HepG2 (cell line): Measurements from ENCODE around the gene WWC1. TPM values are rescaled to one million over a fixed set of nuclear protein-coding genes. Genes with fewer than 3 reads are reported as not detected.
A peak's percentile ranks its signal among the peaks of the same experiment; 100 is the strongest.

ENCODE experiments used
- ATAC-seq: fragments of 200-7000 bp; cut with Tn5 transposase; 3 replicates; pipeline ENCODE4 v1.9.1; 2020; ENCODE audit warnings: mild to moderate bottlenecking, moderate library complexity
- BruUV-seq: library from RNA; stranded (reverse); fragments of 400-500 nt; replicated peaks from 2 replicates; lab custom pipeline; 2021; lab: Mats Ljungman, UMichigan
- CTCF ChIA-PET: fragments of 300-600 bp; formaldehyde crosslinking; extraction: SDS; loops from one replicate; lab custom pipeline; 2021; ENCODE audit warnings: low total read pairs, inconsistent platforms, low intra/inter-chr PET ratio; lab: Yijun Ruan, JAX
- POLR2A ChIA-PET: fragments of 350-600 bp; sonication (Branson Sonifier 250); formaldehyde crosslinking; loops from one replicate; lab custom pipeline; 2020; ENCODE audit warnings: antibody characterized with exemption, inconsistent platforms; lab: Yijun Ruan, JAX
- DNase-seq: peaks from one replicate; pipeline ENCODE4 v3.0.0-alpha.2; 2015; ENCODE audit warnings: low spot score
- FAIRE-seq: peaks from 3 replicates; lab custom pipeline; 2011; peaks lifted over from hg19 to GRCh38; lab: Jason Lieb, UNC
- H2AFZ ChIP-seq: one replicate; pipeline ENCODE4 v1.6.1; 2011; ENCODE audit warnings: low read length, inconsistent platforms
- H3K27ac ChIP-seq: fragments of 300-600 bp; 3 replicates; pipeline ENCODE4 v1.8.0; 2011; ENCODE audit warnings: mixed run types, mild to moderate bottlenecking, mixed read lengths, low read length, inconsistent platforms; ENCODE audit not compliant: insufficient read depth; ENCODE audit errors: extremely low read length
- H3K27me3 ChIP-seq, 2 experiments: fragments of 200-600 bp in 1 of 2; 2 replicates in 1 of 2; 3 replicates in 1 of 2; pipeline versions ENCODE4 v1.6.0 to v1.8.0; 2011; ENCODE audit warnings: low read length in 2 of 2, mild to moderate bottlenecking in 2 of 2, moderate library complexity in 2 of 2, inconsistent platforms in 1 of 2; ENCODE audit not compliant: insufficient read depth in 2 of 2, control insufficient read depth in 1 of 2
- H3K36me3 ChIP-seq, 2 experiments: fragments of 200-600 bp in 1 of 2; replicated peaks in 1 of 2; 2 replicates in 1 of 2; 3 replicates in 1 of 2; pipeline versions ENCODE4 v1.5.1 to v1.8.0; 2011; ENCODE audit warnings: low read length in 2 of 2, inconsistent platforms in 1 of 2; ENCODE audit not compliant: insufficient read depth in 2 of 2, control insufficient read depth in 1 of 2
- H3K4me1 ChIP-seq: 2 replicates; pipeline ENCODE4 v1.5.1; 2012; ENCODE audit warnings: low read length, inconsistent platforms; ENCODE audit not compliant: insufficient read depth
- H3K4me2 ChIP-seq: 2 replicates; pipeline ENCODE4 v1.6.0; 2011; ENCODE audit warnings: low read depth, low read length, inconsistent platforms
- H3K4me3 ChIP-seq, 3 experiments: fragments of 200-600 bp in 1 of 3; sonication (generic), shearing (Covaris generic) in 1 of 3; replicated peaks in 1 of 3; 2 replicates each; pipeline ENCODE4 v1.5.1; 2011 to 2016; ENCODE audit warnings: low read length in 3 of 3, inconsistent platforms in 2 of 3, low read depth in 2 of 3, mild to moderate bottlenecking in 2 of 3, control low read depth in 1 of 3, mixed read lengths in 1 of 3; ENCODE audit not compliant: insufficient read depth in 1 of 3
- H3K79me2 ChIP-seq: one replicate; pipeline ENCODE4 v1.6.1; 2011; ENCODE audit warnings: low read length, inconsistent platforms; ENCODE audit not compliant: insufficient read depth
- H3K9ac ChIP-seq: 2 replicates; pipeline ENCODE4 v1.6.0; 2011; ENCODE audit warnings: mild to moderate bottlenecking, low read depth, low read length, inconsistent platforms; ENCODE audit not compliant: insufficient read depth
- H3K9me3 ChIP-seq: 2 replicates; pipeline ENCODE4 v1.5.1; 2012; ENCODE audit warnings: mild to moderate bottlenecking, low read length
- H4K20me1 ChIP-seq: 2 replicates; pipeline ENCODE4 v1.6.0; 2011; ENCODE audit warnings: inconsistent platforms, mild to moderate bottlenecking, low read length, moderate library complexity; ENCODE audit not compliant: insufficient read depth
- CEBPB ChIP-seq: IDR thresholded peaks from 2 replicates; pipeline ENCODE4 v1.6.1; 2011; ENCODE audit warnings: low read depth, low read length, improper control_type of control experiment, borderline replicate concordance
- PCBP1 ChIP-seq: fragments of 200-400 bp; formaldehyde crosslinking; IDR thresholded peaks from 2 replicates; pipeline ENCODE4 v1.6.1; 2017; ENCODE audit warnings: mild to moderate bottlenecking, low read depth, low read length, borderline replicate concordance
- SALL2 ChIP-seq: sonication (generic); formaldehyde crosslinking; IDR thresholded peaks from 2 replicates; pipeline ENCODE4 v1.8.1; 2023; ENCODE audit warnings: mild to moderate bottlenecking, missing genetic modification reagents, inconsistent platforms
- TMF1 ChIP-seq: sonication (generic); formaldehyde crosslinking; IDR thresholded peaks from 2 replicates; pipeline ENCODE4 v1.8.1; 2022; ENCODE audit warnings: low read depth, missing genetic modification reagents
- ZBTB39 ChIP-seq: sonication (generic); formaldehyde crosslinking; IDR thresholded peaks from 2 replicates; pipeline ENCODE4 v1.5.0; 2020; ENCODE audit warnings: missing genetic modification reagents
- ZNF10 ChIP-seq: sonication (generic); formaldehyde crosslinking; IDR thresholded peaks from 2 replicates; pipeline ENCODE4 v1.4.0; 2020; ENCODE audit warnings: mild to moderate bottlenecking, low read depth, missing genetic modification reagents, borderline replicate concordance
- ZNF24 ChIP-seq: fragments of 450-650 bp; IDR thresholded peaks from 2 replicates; pipeline ENCODE4 v1.6.1; 2017; ENCODE audit warnings: antibody characterized with exemption, mild to moderate bottlenecking
- ZNF281 ChIP-seq: sonication (generic); formaldehyde crosslinking; IDR thresholded peaks from 2 replicates; pipeline ENCODE4 v1.4.0; 2020; ENCODE audit warnings: missing genetic modification reagents, borderline replicate concordance
- ZSCAN31 ChIP-seq: sonication (generic); formaldehyde crosslinking; IDR thresholded peaks from 2 replicates; pipeline ENCODE4 v1.5.0; 2020; ENCODE audit warnings: low read depth, mild to moderate bottlenecking, missing genetic modification reagents
- WGBS: methylation state at CpG from one replicate; pipeline ENCODE4 v1.1.6; 2017; ENCODE audit warnings: low lambda C conversion rate; 5-methylcytosine and 5-hydroxymethylcytosine counted together
- in situ Hi-C: cut with HindIII; loops from 2 replicates; pipeline ENCODE4 v1.10.0; 2017; ENCODE audit warnings: low pct_unique_long_range_greater_than_20kb; ENCODE audit not compliant: extremely low pct_ligation_motif_present
- intact Hi-C: fragments of 100-400 bp; cut with micrococcal nuclease; formaldehyde crosslinking; loops from one replicate; pipeline ENCODE4 v1.10.0; 2022; ENCODE audit not compliant: unreplicated experiment
- polyA plus RNA-seq, 8 experiments: library from polyadenylated mRNA; depleted of rRNA in 3 of 8; stranded (reverse) in 7 of 8; unstranded in 1 of 8; fragments of >200 nt; fragmentation: Illumina TruSeq in 4 of 8; extraction: Trizol in 4 of 8; gene quantifications; 2 replicates each; pipeline versions ENCODE4 v1.2.1 to v1.2.3, GENCODE V29; 2011 to 2016; ENCODE audit warnings: low read depth in 4 of 8, missing spikeins in 1 of 8, mixed read lengths in 1 of 8; ENCODE audit not compliant: insufficient read depth in 1 of 8
- total RNA-seq, 5 experiments: library from RNA; depleted of rRNA; stranded (reverse); fragments of >200 nt; fragmentation: Illumina TruSeq; extraction: Trizol; gene quantifications; 2 replicates each; pipeline ENCODE4 v1.2.3, GENCODE V29; 2016; ENCODE audit warnings: low read depth in 1 of 5

WWC1 gene
- total and polyA plus RNA-seq, 2 of the 13 experiments (the other 11 are each of a cell fraction or from before 2014, with no cell fraction given), result 8.3 to 17.9 TPM

GRCh38 chr5:168318240-168318639 lies 26.8 kb downstream of the WWC1 start:
- no TSS peak for BruUV-seq
- TF ChIP-seq CEBPB (peak; percentile 56; the same call in 1 of the 2 replicates), PCBP1 (no peak)
- Histone ChIP-seq H3K27ac (no peak overlapping the region), H3K36me3 (no peaks in the 10 kb centered on the region), H3K9me3 (no peaks in the 10 kb centered on the region), H3K9ac (no peak overlapping the region), H3K79me2 (peaks cover 14% of the 10 kb centered on the region), H3K4me1 (peaks cover 54% of the 10 kb centered on the region), H3K27me3 (no peaks in the 10 kb centered on the region), H4K20me1 (no peaks in the 10 kb centered on the region), H3K4me2 (no peak overlapping the region), H3K4me3 (no peak overlapping the region), H2AFZ (no peak overlapping the region)
- intact Hi-C loops, result no loop called here
- DNase-seq (no peak), ATAC-seq (no peak), FAIRE-seq (no peak)
- 98% methylated on average over 4 of the region's 4 CpGs for WGBS
- ChIA-PET POLR2A (interaction anchor here (0.6 to 4.2 kb wide), 4 partner anchors 10 to 36 kb away, joined by 3 to 29 read pairs (median 14); no protein-coding TSS in a partner anchor), CTCF (no interaction called here)
- in situ Hi-C loops, result no loop called here

GRCh38 chr5:168319774-168320173 lies 28.3 kb downstream of the WWC1 start:
- TF ChIP-seq ZNF281 (CRISPR knock-in tag) (no peak), TMF1 (CRISPR knock-in tag) (no peak), ZSCAN31 (CRISPR knock-in tag) (no peak), ZBTB39 (no peak), SALL2 (CRISPR knock-in tag) (no peak), ZNF24 (no peak), ZNF10 (CRISPR knock-in tag) (no peak)
- H2AFZ ChIP-seq, result no peak overlapping the region
- DNase-seq (no peak), FAIRE-seq (no peak), ATAC-seq (no peak)
- peaks cover 38% of the 10 kb centered on the region for H3K4me1 ChIP-seq
- H3K27ac ChIP-seq, result no peak overlapping the region
- H3K27me3 ChIP-seq, result no peaks in the 10 kb centered on the region
- H3K79me2 ChIP-seq, result peaks cover 14% of the 10 kb centered on the region
- H3K9me3 ChIP-seq, result no peaks in the 10 kb centered on the region
- POLR2A ChIA-PET, result no interaction called here
- BruUV-seq, result no TSS peak
- H4K20me1 ChIP-seq, result no peaks in the 10 kb centered on the region
- CTCF ChIA-PET, result no interaction called here
- in situ Hi-C loops, result no loop called here
- no peaks in the 10 kb centered on the region for H3K36me3 ChIP-seq
- no peak overlapping the region for H3K9ac ChIP-seq
- intact Hi-C loops, result no loop called here
- WGBS, result 95% methylated on average over 3 of the region's 3 CpGs
- H3K4me3 ChIP-seq, result no peak overlapping the region
- no peak overlapping the region for H3K4me2 ChIP-seq
